Mesendoderm (in vitro differentiated cells): ENCODE measurements around the gene TANGO6.
A peak's percentile ranks its signal among the peaks of the same experiment; 100 is the strongest.

Experiments used
- DNase-seq: peaks from one replicate; pipeline ENCODE4 v3.0.0; 2013
- H2AK5ac ChIP-seq: 2 replicates; pipeline ENCODE4 v1.6.1; 2013; ENCODE audit warnings: low read length, inconsistent platforms
- H2BK120ac ChIP-seq: 2 replicates; pipeline ENCODE4 v1.6.1; 2013; ENCODE audit warnings: low read depth, mild to moderate bottlenecking, low read length, moderate library complexity, mixed read lengths
- H2BK15ac ChIP-seq: replicated peaks from 2 replicates; pipeline ENCODE4 v1.6.1; 2013; ENCODE audit warnings: low read depth, mild to moderate bottlenecking, moderate library complexity
- H2BK5ac ChIP-seq: 2 replicates; pipeline ENCODE4 v1.6.1; 2013; ENCODE audit warnings: low read length, inconsistent platforms
- H3K18ac ChIP-seq: 2 replicates; pipeline ENCODE4 v1.6.1; 2013; ENCODE audit warnings: mild to moderate bottlenecking, low read length, mixed read lengths
- H3K23ac ChIP-seq: one replicate; pipeline ENCODE4 v1.6.1; 2013; ENCODE audit warnings: low read length
- H3K27ac ChIP-seq: 2 replicates; pipeline ENCODE4 v1.5.1; 2013; ENCODE audit warnings: low read depth, mild to moderate bottlenecking, inconsistent platforms, low read length, moderate library complexity
- H3K27me3 ChIP-seq: 2 replicates; pipeline ENCODE4 v1.6.1; 2013; ENCODE audit warnings: low read length, control low read depth, mild to moderate bottlenecking, inconsistent platforms; ENCODE audit not compliant: insufficient read depth, poor library complexity
- H3K36me3 ChIP-seq: 2 replicates; pipeline ENCODE4 v1.6.1; 2013; ENCODE audit warnings: low read length, inconsistent platforms; ENCODE audit not compliant: control insufficient read depth, insufficient read depth
- H3K4ac ChIP-seq: one replicate; pipeline ENCODE4 v1.6.1; 2013; ENCODE audit warnings: low read depth, mild to moderate bottlenecking, low read length, moderate library complexity
- H3K4me1 ChIP-seq: 2 replicates; pipeline ENCODE4 v1.6.1; 2013; ENCODE audit warnings: low read depth, low read length, inconsistent platforms; ENCODE audit not compliant: control insufficient read depth
- H3K4me2 ChIP-seq: 2 replicates; pipeline ENCODE4 v1.6.1; 2013; ENCODE audit warnings: low read length
- H3K4me3 ChIP-seq: 2 replicates; pipeline ENCODE4 v1.5.1; 2013; ENCODE audit warnings: mild to moderate bottlenecking, low read length
- H3K56ac ChIP-seq: one replicate; pipeline ENCODE4 v1.6.1; 2013; ENCODE audit warnings: low read length
- H3K79me1 ChIP-seq: 2 replicates; pipeline ENCODE4 v1.6.1; 2013; ENCODE audit warnings: low read length, inconsistent platforms
- H3K79me2 ChIP-seq: 2 replicates; pipeline ENCODE4 v1.6.1; 2013; ENCODE audit warnings: mild to moderate bottlenecking, low read length; ENCODE audit not compliant: control insufficient read depth, insufficient read depth
- H3K9ac ChIP-seq: 2 replicates; pipeline ENCODE4 v1.6.1; 2013; ENCODE audit warnings: low read length, inconsistent platforms
- H4K5ac ChIP-seq: one replicate; pipeline ENCODE4 v1.6.1; 2013; ENCODE audit warnings: low read length
- H4K8ac ChIP-seq: one replicate; pipeline ENCODE4 v1.6.1; 2013; ENCODE audit warnings: low read depth, mild to moderate bottlenecking, control low read depth, low read length, moderate library complexity
- WGBS: extraction: QIAGEN DNeasy Blood & Tissue Kit; methylation state at CpG from one replicate; pipeline ENCODE4 v1.1.7; 2013; ENCODE audit warnings: low lambda C conversion rate, missing lambda C conversion rate; ENCODE audit not compliant: insufficient coverage; ENCODE audit errors: extremely low coverage; 5-methylcytosine and 5-hydroxymethylcytosine counted together

The TANGO6 gene

DNA sequence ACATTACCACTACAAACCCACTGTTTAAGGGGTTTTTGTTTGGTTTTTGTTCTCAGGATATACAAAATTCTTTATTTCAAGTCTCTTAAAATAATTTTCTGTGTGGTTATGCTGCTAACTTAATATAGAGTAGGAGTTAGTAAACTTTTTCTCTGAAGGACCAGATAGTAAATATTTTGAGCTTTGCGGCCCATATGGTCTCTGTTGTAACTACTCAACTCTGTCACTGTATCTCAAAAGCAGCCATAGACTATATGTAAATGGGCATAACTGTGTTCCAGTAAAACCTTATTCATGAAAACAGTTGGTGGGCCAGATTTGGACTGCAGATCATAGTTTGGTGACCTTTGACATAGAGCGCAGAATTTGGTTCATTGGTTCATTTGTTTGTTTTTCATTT lies 7.2 kb downstream of the TANGO6 start:
- Histone ChIP-seq H3K4me2 (no peak overlapping the region), H4K8ac (no peak overlapping the region), H2BK15ac (no peak overlapping the region), H3K9ac (no peak overlapping the region), H2BK5ac (no peak overlapping the region), H4K5ac (no peak overlapping the region), H3K56ac (no peak overlapping the region), H3K27me3 (no peaks in the 10 kb centered on the region), H3K79me1 (no peaks in the 10 kb centered on the region), H2AK5ac (no peak overlapping the region), H3K4me3 (no peak overlapping the region), H3K18ac (no peak overlapping the region), H3K4me1 (no peaks in the 10 kb centered on the region), H3K79me2 (no peaks in the 10 kb centered on the region), H2BK120ac (no peak overlapping the region), H3K23ac (no peak overlapping the region), H3K4ac (no peak overlapping the region), H3K27ac (no peak overlapping the region), H3K36me3 (no peaks in the 10 kb centered on the region)
- no peak for DNase-seq
- WGBS, result no CpG with 5 or more reads among the region's 2 CpGs

DNA sequence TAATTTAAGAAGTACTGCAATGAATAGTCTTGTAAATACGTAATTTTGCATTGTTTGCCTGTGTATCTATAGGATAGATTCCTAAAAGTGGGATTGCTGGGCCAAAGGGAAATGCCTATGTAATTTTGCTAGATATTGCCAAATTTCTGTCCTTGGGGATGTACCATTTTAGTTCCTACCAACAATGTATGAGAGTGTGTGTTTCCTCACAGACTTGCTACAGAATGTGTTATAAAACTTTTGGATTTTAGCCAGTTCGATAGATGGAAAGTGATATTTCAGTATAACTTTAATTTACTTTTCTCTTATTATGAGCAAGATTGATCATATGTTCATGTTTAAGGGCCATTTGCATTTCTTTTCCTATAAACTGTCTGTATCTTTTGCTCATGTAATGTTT lies 8.3 kb downstream of the TANGO6 start:
- no peak overlapping the region for H4K8ac ChIP-seq
- no peak for DNase-seq
- H3K4me3 ChIP-seq, result no peak overlapping the region
- H2BK5ac ChIP-seq, result no peak overlapping the region
- H3K18ac ChIP-seq, result no peak overlapping the region
- H3K4me2 ChIP-seq, result no peak overlapping the region
- no CpG with 5 or more reads among the region's 2 CpGs for WGBS
- H2BK120ac ChIP-seq, result no peak overlapping the region
- H3K4ac ChIP-seq, result no peak overlapping the region
- no peaks in the 10 kb centered on the region for H3K27me3 ChIP-seq
- H2BK15ac ChIP-seq, result no peak overlapping the region
- H3K79me1 ChIP-seq, result no peaks in the 10 kb centered on the region
- H3K23ac ChIP-seq, result no peak overlapping the region
- H3K56ac ChIP-seq, result no peak overlapping the region
- no peaks in the 10 kb centered on the region for H3K36me3 ChIP-seq
- H3K4me1 ChIP-seq, result no peaks in the 10 kb centered on the region
- no peak overlapping the region for H3K27ac ChIP-seq
- no peak overlapping the region for H4K5ac ChIP-seq
- no peak overlapping the region for H2AK5ac ChIP-seq
- no peaks in the 10 kb centered on the region for H3K79me2 ChIP-seq
- no peak overlapping the region for H3K9ac ChIP-seq

DNA sequence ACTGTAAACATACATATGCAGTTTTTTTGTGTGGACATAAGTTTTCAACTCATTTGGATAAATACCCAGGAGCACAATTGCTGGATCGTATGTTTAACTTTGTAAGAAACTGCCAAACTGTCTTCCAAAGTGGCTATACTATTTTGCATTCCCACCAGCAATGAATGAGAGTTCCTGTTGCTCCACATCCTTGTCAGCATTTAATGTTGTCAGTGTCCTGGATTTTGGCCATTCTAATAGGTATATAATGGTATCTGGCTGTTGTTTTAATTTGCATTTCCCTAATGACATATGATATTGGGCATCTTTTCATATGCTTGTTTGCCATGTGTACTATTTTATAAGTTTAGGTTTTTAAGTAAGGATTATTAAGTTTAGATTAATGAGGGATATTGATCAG lies 14.1 kb downstream of the TANGO6 start:
- Histone ChIP-seq H2AK5ac (no peak overlapping the region), H3K4me3 (no peak overlapping the region), H3K23ac (no peak overlapping the region), H3K27me3 (no peaks in the 10 kb centered on the region), H3K9ac (no peak overlapping the region), H3K79me1 (no peaks in the 10 kb centered on the region), H3K56ac (no peak overlapping the region), H3K79me2 (no peaks in the 10 kb centered on the region), H4K5ac (no peak overlapping the region), H2BK120ac (no peak overlapping the region), H3K4me2 (no peak overlapping the region), H2BK5ac (no peak overlapping the region), H4K8ac (no peak overlapping the region), H3K18ac (no peak overlapping the region), H3K4ac (no peak overlapping the region), H3K36me3 (no peaks in the 10 kb centered on the region), H3K27ac (no peak overlapping the region), H3K4me1 (peaks cover 6% of the 10 kb centered on the region), H2BK15ac (no peak overlapping the region)
- DNase-seq, result no peak
- WGBS, result no CpG with 5 or more reads among the region's 1 CpG

DNA sequence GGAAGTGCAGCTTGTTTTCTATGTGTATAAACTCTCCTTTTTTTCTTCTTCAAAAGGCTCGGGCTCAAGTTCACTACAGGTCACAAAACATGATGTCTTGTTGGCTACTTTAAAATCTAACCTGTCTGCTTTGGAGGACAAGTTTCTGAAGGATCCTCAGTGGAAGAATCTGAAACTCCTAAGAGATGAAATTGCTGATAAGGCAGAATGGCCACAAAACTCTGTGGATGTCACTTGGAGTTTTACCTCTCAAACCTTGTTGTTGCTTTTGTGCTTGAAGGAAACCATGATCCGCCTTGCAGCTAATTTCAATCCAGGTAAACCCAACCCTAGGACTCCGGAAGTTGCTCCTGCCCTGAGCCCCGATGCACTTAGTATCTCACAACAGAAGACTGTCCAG lies 16.5 kb downstream of the TANGO6 start:
- Histone ChIP-seq H2BK15ac (no peak overlapping the region), H3K36me3 (no peaks in the 10 kb centered on the region), H3K27me3 (no peaks in the 10 kb centered on the region), H3K4me1 (peaks cover 6% of the 10 kb centered on the region), H3K56ac (no peak overlapping the region), H3K23ac (no peak overlapping the region), H3K4ac (no peak overlapping the region), H2BK120ac (no peak overlapping the region), H3K79me1 (no peaks in the 10 kb centered on the region), H3K4me2 (no peak overlapping the region), H3K27ac (no peak overlapping the region), H3K18ac (no peak overlapping the region), H2BK5ac (no peak overlapping the region), H3K4me3 (no peak overlapping the region), H3K79me2 (no peaks in the 10 kb centered on the region), H2AK5ac (no peak overlapping the region), H4K5ac (no peak overlapping the region), H3K9ac (no peak overlapping the region), H4K8ac (no peak overlapping the region)
- no peak for DNase-seq
- no CpG with 5 or more reads among the region's 4 CpGs for WGBS

DNA sequence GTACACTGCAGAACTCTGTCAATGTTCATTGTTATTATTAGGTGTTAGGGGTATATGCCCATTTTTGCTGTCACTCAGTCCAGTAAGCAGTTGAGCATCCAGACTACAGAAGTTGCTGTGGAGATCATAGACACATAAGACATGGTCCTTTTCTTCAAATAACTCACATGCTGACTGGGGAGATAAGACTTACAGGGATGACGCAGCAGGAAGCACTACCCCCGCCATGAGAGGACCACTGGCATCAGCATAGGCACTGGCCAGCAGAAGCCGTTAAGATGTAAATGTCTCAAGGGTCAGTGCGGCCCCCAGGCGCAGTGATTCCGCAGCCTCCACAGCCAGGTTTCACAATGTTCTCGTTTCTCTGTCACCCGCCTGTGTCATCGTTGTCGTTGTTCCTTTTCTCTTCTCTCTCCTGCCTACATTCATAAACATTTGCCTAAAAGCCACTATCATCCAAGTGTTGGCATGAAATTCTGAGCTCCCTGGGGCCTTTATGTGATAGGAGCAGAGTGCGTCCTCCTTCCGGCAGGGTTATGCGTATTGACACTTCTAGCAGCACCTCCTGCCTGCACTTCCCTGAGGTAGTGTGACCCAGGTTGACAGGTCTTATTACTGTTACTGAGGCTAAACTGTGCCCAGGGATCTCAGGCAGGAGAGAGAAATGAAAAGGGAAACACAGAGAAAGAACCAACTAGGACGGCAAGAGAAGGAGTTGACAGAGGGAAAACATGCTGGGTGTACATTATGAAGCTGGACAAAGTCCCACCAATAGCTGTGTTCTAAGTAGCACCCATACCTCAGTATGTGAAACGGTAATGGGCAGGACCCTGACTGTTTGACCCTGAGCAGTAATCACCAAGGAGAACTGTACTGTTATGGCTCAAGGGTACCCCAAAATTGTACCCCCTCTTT lies 17.9 kb downstream of the TANGO6 start:
- Histone ChIP-seq H3K27me3 (no peaks in the 10 kb centered on the region), H4K8ac (no peak overlapping the region), H3K4me3 (no peak overlapping the region), H3K4me1 (peaks cover 6% of the 10 kb centered on the region), H3K18ac (no peak overlapping the region), H3K36me3 (no peaks in the 10 kb centered on the region), H3K79me2 (no peaks in the 10 kb centered on the region), H2BK5ac (no peak overlapping the region), H2AK5ac (no peak overlapping the region), H2BK120ac (no peak overlapping the region), H4K5ac (no peak overlapping the region), H2BK15ac (no peak overlapping the region), H3K4me2 (no peak overlapping the region), H3K56ac (no peak overlapping the region), H3K27ac (no peak overlapping the region), H3K4ac (no peak overlapping the region), H3K23ac (no peak overlapping the region), H3K9ac (no peak overlapping the region), H3K79me1 (no peaks in the 10 kb centered on the region)
- peak; percentile 26 for DNase-seq
- WGBS, result no CpG with 5 or more reads among the region's 15 CpGs

DNA sequence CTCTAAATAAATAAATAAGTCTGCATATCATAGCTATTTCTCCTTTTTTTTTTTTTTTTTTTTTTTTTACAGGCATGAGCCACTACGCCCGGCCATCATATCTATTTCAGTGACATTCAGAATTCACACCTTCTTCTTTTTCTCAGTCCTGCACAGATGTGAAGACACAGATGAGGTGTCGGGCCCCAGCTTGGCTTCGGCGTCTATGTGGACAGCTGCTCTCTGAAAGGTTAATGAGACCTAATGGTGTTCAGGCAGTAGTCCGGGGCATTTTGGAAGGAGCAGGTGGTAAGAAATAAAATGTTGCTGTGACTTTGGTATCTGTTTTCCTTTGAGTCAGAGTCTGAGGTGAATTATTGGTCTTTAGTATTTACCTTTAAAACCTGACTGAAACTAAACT lies 23.6 kb downstream of the TANGO6 start:
- H2AK5ac ChIP-seq, result no peak overlapping the region

More for the DNA sequence above, 23.6 kb downstream of the TANGO6 start:
- Histone ChIP-seq H3K4ac (no peak overlapping the region), H3K36me3 (no peaks in the 10 kb centered on the region), H3K4me3 (no peak overlapping the region), H3K56ac (no peak overlapping the region), H2BK15ac (no peak overlapping the region), H3K4me1 (no peaks in the 10 kb centered on the region), H4K8ac (no peak overlapping the region), H3K79me1 (no peaks in the 10 kb centered on the region), H2BK120ac (no peak overlapping the region), H3K27me3 (no peaks in the 10 kb centered on the region), H2BK5ac (no peak overlapping the region), H3K4me2 (no peak overlapping the region), H3K23ac (no peak overlapping the region), H4K5ac (no peak overlapping the region), H3K79me2 (no peaks in the 10 kb centered on the region), H3K9ac (no peak overlapping the region), H3K18ac (no peak overlapping the region), H3K27ac (no peak overlapping the region)
- no CpG with 5 or more reads among the region's 6 CpGs for WGBS
- DNase-seq, result no peak
